Measurements from ENCODE around the gene MAP3K5.

Gene MAP3K5

DNA sequence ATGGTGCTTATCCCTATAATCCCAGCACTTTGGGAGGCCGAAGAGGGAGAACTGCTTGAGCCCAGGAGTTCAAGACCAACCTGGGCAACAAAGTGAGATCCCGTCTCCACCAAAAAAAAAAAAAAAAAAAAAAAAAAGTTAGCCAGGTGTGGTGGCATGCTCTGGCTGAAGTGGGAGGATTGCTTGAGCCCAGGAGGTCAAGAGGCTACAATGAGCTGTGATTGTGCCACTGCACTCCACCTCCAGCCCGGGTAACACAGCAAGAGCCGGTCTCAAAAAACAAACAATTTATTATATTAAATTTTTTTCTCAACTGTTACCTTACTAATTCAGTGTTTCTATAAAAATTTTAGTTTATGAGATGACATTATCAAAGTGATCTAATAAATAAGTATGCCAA is 156.7 kb downstream of the MAP3K5 start:
- no peak for DNase-seq

GRCh38 chr6:136633355-136633754 is 158.9 kb downstream of the MAP3K5 start:
- no peak for DNase-seq

- DNase-seq = no peak
Measured at GRCh38 chr6:136628996-136629395, 163.3 kb downstream of the MAP3K5 start.

DNA sequence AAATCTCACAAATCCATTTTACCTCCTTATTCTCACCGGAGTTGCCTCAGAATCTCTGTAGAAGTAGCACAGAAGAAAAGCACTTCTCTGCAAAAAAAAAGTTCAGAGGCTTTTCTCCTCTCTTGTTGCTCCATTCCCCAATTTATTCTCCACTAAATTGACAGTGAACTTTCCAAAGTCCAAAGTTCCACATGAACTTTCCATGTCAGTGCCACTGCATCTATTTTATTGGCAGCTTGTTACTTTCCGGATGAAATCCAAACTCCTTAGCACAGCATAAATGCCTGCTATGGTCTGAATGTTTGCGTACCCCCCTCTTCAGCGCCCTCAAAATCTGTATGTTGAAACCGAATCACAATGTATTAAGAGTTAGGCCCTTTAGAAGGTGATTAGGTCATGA is 165.1 kb downstream of the MAP3K5 start:
- no peak for DNase-seq

GRCh38 chr6:136625293-136625692 is 167.0 kb downstream of the MAP3K5 start:
- no peak for DNase-seq

GRCh38 chr6:136624347-136624746 is 167.9 kb downstream of the MAP3K5 start:
- DNase-seq = no peak

GRCh38 chr6:136618086-136618485 is 174.2 kb downstream of the MAP3K5 start:
- DNase-seq = no peak

DNA sequence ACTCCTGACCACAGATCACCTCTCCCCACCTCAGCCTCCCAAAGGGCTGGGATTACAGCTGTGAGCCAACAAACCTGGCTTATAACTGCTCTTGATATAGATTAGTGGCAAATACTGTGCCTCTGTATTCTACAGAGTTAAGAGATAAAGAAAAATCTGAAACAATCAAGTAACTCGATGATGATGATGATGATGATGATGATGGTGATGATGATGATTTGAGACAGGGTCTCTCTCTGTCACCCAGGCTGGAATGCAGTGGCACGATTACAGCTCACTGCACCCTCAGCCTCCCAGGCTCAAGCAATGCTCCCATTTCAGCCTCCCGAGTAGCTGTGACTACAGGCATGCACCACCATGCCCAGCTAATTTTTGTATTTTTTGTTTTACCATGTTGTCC is 175.8 kb downstream of the MAP3K5 start:
- DNase-seq = no peak

DNA sequence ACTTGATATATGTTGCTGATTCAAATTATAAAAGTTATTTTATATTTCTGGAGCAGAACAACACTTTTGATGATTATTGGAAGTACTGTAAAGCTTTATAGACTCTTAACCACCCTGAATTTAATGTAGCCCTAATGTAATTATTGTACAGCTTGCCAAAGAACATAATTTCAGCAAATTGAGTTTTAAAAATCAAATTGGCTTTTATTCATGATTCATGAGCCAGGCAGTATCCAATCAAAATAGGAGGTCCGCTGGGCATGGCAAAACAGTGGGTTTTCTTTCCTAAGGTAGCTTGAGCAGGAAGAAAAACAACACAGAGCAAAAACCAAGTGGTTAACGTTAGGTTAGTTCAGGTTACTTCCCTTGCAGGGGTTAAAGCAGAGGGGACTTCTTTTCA is 177.3 kb downstream of the MAP3K5 start:
- DNase-seq = no peak

GRCh38 chr6:136614350-136614749 is 177.9 kb downstream of the MAP3K5 start:
- no peak for DNase-seq

DNA sequence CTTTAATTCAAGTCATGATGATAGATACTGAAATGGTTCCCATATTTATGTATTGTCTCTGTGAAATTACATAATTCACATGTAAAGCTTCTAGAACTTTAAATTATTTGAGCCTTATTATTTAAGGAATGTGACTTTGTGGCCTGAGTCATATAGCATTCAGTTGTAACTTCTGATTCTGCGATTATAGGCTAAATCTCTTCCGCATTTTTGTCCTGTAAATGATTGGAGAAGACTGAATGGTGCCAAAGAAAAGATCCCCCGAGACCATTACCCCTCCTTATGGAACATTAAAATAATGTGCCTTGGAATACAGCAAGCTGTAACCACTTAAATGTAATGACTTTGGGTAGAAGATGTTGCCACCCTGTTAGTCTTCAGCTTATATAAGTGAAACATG is 178.8 kb downstream of the MAP3K5 start:
- DNase-seq = no peak

GRCh38 chr6:136612666-136613389 is 179.4 kb downstream of the MAP3K5 start:
- DNase-seq = no peak

DNA sequence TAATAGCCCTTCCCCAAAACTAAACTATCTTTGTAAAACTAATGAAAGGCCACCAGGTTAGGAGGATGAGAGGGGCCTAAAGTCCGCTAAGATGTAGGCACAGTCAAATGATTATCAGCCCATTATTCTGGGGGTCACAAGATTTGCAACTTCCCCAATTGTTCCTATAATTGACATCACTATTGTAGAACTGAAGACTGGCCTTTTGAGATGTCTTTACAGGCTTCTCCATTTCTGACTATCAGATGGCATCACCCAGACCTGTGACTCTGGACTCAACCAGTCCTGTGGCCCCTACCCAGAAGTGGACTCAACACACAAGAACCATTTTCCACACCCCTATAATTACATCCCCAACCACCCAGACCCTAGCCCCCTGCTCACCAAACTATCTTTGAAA is 180.5 kb downstream of the MAP3K5 start:
- DNase-seq = no peak

GRCh38 chr6:136611133-136611532 is 181.1 kb downstream of the MAP3K5 start:
- no peak for DNase-seq

DNA sequence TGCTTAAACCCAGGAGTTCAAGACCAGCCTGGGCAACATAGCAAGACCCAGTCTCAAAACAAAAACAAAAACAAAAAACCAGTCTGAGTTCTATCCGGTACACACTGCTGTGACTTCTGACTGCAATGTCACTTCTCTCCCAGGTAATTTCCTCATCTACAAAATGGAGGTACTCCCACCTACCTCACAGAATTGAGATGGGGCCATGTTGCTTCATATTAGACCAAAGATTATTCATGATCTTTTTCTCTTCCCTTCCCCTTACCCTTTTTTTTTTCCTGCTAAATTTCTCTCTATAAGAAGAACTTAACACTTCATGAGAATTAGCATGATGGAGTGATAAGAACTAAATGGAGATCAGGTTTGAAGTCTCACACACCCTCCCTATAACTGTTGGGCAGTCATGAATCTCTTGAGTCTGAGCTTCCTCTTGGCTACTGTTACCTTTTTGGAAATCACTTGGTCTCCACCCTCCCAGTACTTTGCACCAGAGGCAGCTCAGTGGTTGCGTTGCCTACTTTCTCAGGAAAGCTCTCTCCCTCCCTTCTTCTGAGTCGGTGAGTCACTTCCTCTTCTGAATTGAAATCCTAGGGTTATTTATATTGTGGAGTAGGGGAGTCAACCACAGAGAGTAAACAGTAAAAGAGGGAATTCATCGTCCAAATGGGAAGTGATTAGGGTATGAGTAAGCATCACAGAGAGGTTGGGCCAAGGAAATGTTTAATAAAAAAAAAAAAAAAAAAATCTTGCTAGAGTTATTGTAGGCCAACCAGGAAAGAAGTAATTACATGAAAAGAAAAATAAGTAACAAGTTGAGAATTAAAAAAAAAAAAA is 182.2 kb downstream of the MAP3K5 start:
- peak; percentile 37 for DNase-seq

GRCh38 chr6:136608991-136609390 is 183.3 kb downstream of the MAP3K5 start:
- no peak for DNase-seq

DNA sequence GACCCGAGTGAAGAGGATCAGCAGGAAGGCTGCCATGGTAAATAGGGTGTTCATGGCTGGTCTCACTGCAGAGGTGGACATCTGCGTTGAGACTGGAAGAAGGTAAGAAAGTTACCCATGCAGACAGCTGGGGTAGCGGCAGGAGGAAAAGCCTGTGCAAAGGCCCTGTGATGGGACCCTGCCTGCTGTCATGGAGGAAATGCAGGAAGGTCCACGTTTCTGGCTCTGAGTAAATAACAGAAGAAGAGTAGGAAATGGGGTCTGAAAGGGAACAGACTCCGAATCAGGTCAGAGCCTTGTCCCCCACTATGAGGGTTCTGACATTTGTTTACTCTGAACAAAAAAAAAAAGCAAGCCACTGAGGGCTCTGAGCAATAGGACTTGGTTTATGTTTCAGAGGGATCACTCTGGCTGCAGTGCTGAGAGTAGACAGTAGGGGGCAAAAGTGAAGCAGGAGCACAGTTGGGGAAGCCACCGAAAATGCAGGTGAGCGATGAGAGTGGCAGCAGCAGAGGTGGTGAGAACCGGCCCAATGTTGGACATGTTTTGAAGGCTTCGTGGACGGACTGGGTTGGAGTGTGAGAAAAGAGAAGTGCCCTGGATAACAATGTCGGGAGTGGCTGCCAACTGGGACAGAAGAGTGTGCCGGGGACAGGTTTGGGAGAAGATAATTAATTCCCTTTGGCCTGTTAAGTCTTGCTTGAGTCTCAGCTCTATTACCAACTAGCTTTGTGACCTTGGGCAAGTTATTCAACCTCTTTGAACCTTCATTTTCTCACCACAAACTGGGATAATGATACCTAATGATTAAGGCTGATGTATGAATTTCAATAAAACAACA is 184.1 kb downstream of the MAP3K5 start:
- peak; percentile 22 for DNase-seq

DNA sequence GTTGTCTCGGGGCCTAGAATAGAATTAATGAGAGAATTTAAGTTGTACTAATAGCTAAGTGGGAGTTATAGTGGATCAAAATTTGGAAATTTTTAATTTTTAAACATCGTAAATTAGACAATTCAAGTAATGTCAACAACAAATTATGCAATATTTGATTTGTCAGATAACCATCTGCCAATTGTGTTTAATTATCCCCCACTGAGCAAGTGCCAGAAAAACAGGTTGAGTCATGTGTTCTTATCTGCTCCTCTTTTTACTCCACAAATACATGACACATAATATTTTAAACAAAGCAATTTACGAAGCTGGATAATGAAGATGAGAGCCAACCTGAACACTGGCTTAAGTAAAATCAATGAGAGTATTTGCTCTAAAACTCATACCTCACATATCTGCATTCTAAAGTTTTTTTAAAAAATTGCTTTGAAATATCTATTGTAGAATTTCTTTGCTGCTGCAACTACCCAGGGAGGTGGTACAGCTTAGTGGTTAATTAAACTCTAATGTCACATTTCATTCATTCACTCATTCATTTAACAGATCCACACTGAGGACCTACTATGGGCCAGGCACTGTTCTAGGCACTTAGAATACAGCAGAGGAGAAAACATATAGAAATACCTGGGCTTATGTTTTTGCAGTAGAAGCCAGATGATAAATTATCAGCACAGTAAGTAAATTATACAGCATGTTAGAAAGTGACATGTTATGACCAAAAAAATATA is 184.9 kb downstream of the MAP3K5 start:
- peak; percentile 28 for DNase-seq

- peak; percentile 29 for DNase-seq
Measured at GRCh38 chr6:136604928-136605510, 187.3 kb downstream of the MAP3K5 start.

GRCh38 chr6:136604328-136604825 is 187.9 kb downstream of the MAP3K5 start:
- DNase-seq = no peak

GRCh38 chr6:136600818-136601217 is 191.5 kb downstream of the MAP3K5 start:
- DNase-seq = no peak

Measured in SHP77 treated with DMSO at 0.1 percent for 48 hours (cell line).